T-helper 2 cell treated with Interferon-gamma antibody and Interleukin-4, amounts not matched to agents 5 μg/mL and 100 μg/mL, for 36 hours (primary cell): ENCODE data around the gene STK24.
"Not testable (repeated sequence)": the region's sequence is repeated elsewhere in the genome, so short reads cannot be mapped to it uniquely, and the experiment has no call there.

Experiments used
- DNase-seq: peaks from one replicate; pipeline ENCODE4 v3.0.0; 2021; ENCODE audit warnings: low spot score
- H3K27ac Mint-ChIP-seq: one replicate; pipeline ENCODE4 v1.8.0; 2021; ENCODE audit warnings: mild to moderate bottlenecking, mixed read lengths
- H3K27me3 Mint-ChIP-seq: one replicate; pipeline ENCODE4 v1.8.0; 2021; ENCODE audit warnings: low read depth, mixed read lengths
- H3K36me3 Mint-ChIP-seq: one replicate; pipeline ENCODE4 v1.8.0; 2021; ENCODE audit warnings: low read depth, mixed read lengths
- H3K4me1 Mint-ChIP-seq: one replicate; pipeline ENCODE4 v1.8.0; 2021; ENCODE audit warnings: low read depth, mixed read lengths
- H3K4me3 Mint-ChIP-seq: one replicate; pipeline ENCODE4 v1.8.0; 2022; ENCODE audit warnings: mild to moderate bottlenecking, moderate library complexity, mixed read lengths
- H3K9me3 Mint-ChIP-seq: one replicate; pipeline ENCODE4 v1.8.0; 2021; ENCODE audit warnings: mixed read lengths

STK24 gene

GRCh38 chr13:98575904-98576199 lies 1.1 kb downstream of the STK24 start:
- H3K36me3 Mint-ChIP-seq = peaks cover 34% of the 10 kb centered on the region
- H3K9me3 Mint-ChIP-seq = no peaks in the 10 kb centered on the region
- peak overlapping the region; percentile 90 for H3K27ac Mint-ChIP-seq
- no peak for DNase-seq
- H3K27me3 Mint-ChIP-seq = no peaks in the 10 kb centered on the region
- H3K4me1 Mint-ChIP-seq = peaks cover 39% of the 10 kb centered on the region
- H3K4me3 Mint-ChIP-seq = peak overlapping the region; percentile 99

GRCh38 chr13:98575009-98575903 lies 1.7 kb downstream of the STK24 start:
- Mint-ChIP-seq H3K9me3 (no peaks in the 10 kb centered on the region), H3K4me3 (peak overlapping the region; percentile 99), H3K36me3 (peaks cover 35% of the 10 kb centered on the region), H3K4me1 (peaks cover 45% of the 10 kb centered on the region), H3K27me3 (no peaks in the 10 kb centered on the region), H3K27ac (peak overlapping the region; percentile 90)
- DNase-seq = no peak

- Mint-ChIP-seq H3K4me1 (peaks cover 67% of the 10 kb centered on the region), H3K27ac (peak overlapping the region; percentile 93), H3K4me3 (peak overlapping the region; percentile 85), H3K36me3 (peaks cover 58% of the 10 kb centered on the region), H3K27me3 (no peaks in the 10 kb centered on the region), H3K9me3 (no peaks in the 10 kb centered on the region)
- DNase-seq = peak; percentile 15
These were observed 4.8 kb downstream of the STK24 start for GRCh38 chr13:98571955-98572662.

GRCh38 chr13:98570929-98571372 lies 6.0 kb downstream of the STK24 start:
- Mint-ChIP-seq H3K4me3 (peak overlapping the region; percentile 85), H3K36me3 (peaks cover 62% of the 10 kb centered on the region), H3K4me1 (peaks cover 79% of the 10 kb centered on the region), H3K27me3 (no peaks in the 10 kb centered on the region), H3K9me3 (no peaks in the 10 kb centered on the region), H3K27ac (peak overlapping the region; percentile 93)
- peak; percentile 44 for DNase-seq

GRCh38 chr13:98569494-98570367 lies 7.2 kb downstream of the STK24 start:
- H3K36me3 Mint-ChIP-seq = peaks cover 54% of the 10 kb centered on the region
- H3K27ac Mint-ChIP-seq = peak overlapping the region; percentile 93
- H3K27me3 Mint-ChIP-seq, DNase-seq, H3K9me3 Mint-ChIP-seq: not testable (repeated sequence)
- H3K4me3 Mint-ChIP-seq = peak overlapping the region; percentile 85
- H3K4me1 Mint-ChIP-seq = peaks cover 86% of the 10 kb centered on the region

GRCh38 chr13:98568918-98569317 lies 8.0 kb downstream of the STK24 start:
- Mint-ChIP-seq H3K4me3 (peak overlapping the region; percentile 66), H3K9me3 (no peaks in the 10 kb centered on the region), H3K27ac (peak overlapping the region; percentile 62), H3K27me3 (no peaks in the 10 kb centered on the region), H3K4me1 (peaks cover 86% of the 10 kb centered on the region), H3K36me3 (peaks cover 50% of the 10 kb centered on the region)
- no peak for DNase-seq

- no peaks in the 10 kb centered on the region for H3K27me3 Mint-ChIP-seq
- no peak for DNase-seq
- peak overlapping the region; percentile 73 for H3K27ac Mint-ChIP-seq
- peaks cover 82% of the 10 kb centered on the region for H3K4me1 Mint-ChIP-seq
- H3K4me3 Mint-ChIP-seq = peak overlapping the region; percentile 71
- peaks cover 49% of the 10 kb centered on the region for H3K36me3 Mint-ChIP-seq
- H3K9me3 Mint-ChIP-seq = no peaks in the 10 kb centered on the region
These were observed 9.8 kb downstream of the STK24 start for GRCh38 chr13:98567140-98567539.

- peak overlapping the region; percentile 81 for H3K27ac Mint-ChIP-seq
- H3K4me3 Mint-ChIP-seq = peak overlapping the region; percentile 71
- DNase-seq = no peak
- H3K27me3 Mint-ChIP-seq = no peaks in the 10 kb centered on the region
- H3K4me1 Mint-ChIP-seq = peaks cover 77% of the 10 kb centered on the region
- H3K9me3 Mint-ChIP-seq = no peaks in the 10 kb centered on the region
- peaks cover 43% of the 10 kb centered on the region for H3K36me3 Mint-ChIP-seq
These were observed 11.0 kb downstream of the STK24 start for GRCh38 chr13:98565726-98566565.

GRCh38 chr13:98564204-98564603 lies 12.7 kb downstream of the STK24 start:
- no peaks in the 10 kb centered on the region for H3K27me3 Mint-ChIP-seq
- H3K36me3 Mint-ChIP-seq = peaks cover 47% of the 10 kb centered on the region
- no peak for DNase-seq
- peaks cover 73% of the 10 kb centered on the region for H3K4me1 Mint-ChIP-seq
- H3K9me3 Mint-ChIP-seq = no peaks in the 10 kb centered on the region
- peak overlapping the region; percentile 88 for H3K27ac Mint-ChIP-seq
- H3K4me3 Mint-ChIP-seq = peak overlapping the region; percentile 89

- peaks cover 72% of the 10 kb centered on the region for H3K4me1 Mint-ChIP-seq
- peak; percentile 26 for DNase-seq
- H3K27me3 Mint-ChIP-seq = no peaks in the 10 kb centered on the region
- peak overlapping the region; percentile 89 for H3K4me3 Mint-ChIP-seq
- H3K9me3 Mint-ChIP-seq = no peaks in the 10 kb centered on the region
- peak overlapping the region; percentile 88 for H3K27ac Mint-ChIP-seq
- peaks cover 39% of the 10 kb centered on the region for H3K36me3 Mint-ChIP-seq
These were observed 13.8 kb downstream of the STK24 start for GRCh38 chr13:98563071-98563470.

- no peak for DNase-seq
These were observed 17.7 kb downstream of the STK24 start for GRCh38 chr13:98559169-98559568.

GRCh38 chr13:98557937-98558792 lies 18.7 kb downstream of the STK24 start:
- Mint-ChIP-seq H3K27ac (no peak overlapping the region), H3K4me3 (peak overlapping the region; percentile 43), H3K27me3 (no peaks in the 10 kb centered on the region)

More at GRCh38 chr13:98559169-98559568, 17.7 kb downstream of the STK24 start:
- H3K4me1 Mint-ChIP-seq = peaks cover 61% of the 10 kb centered on the region
- no peaks in the 10 kb centered on the region for H3K9me3 Mint-ChIP-seq
- peak overlapping the region; percentile 6 for H3K4me3 Mint-ChIP-seq
- H3K27ac Mint-ChIP-seq = no peak overlapping the region
- H3K36me3 Mint-ChIP-seq = peaks cover 27% of the 10 kb centered on the region
- no peaks in the 10 kb centered on the region for H3K27me3 Mint-ChIP-seq

More at GRCh38 chr13:98557937-98558792, 18.7 kb downstream of the STK24 start:
- Mint-ChIP-seq H3K4me1 (peaks cover 53% of the 10 kb centered on the region), H3K9me3 (no peaks in the 10 kb centered on the region), H3K36me3 (peaks cover 27% of the 10 kb centered on the region)
- no peak for DNase-seq
